ENCODE data around the gene TMEM143.
"Not testable (repeated sequence)": the region's sequence is repeated elsewhere in the genome, so short reads cannot be mapped to it uniquely, and the experiment has no call there.

Gene TMEM143

DNA sequence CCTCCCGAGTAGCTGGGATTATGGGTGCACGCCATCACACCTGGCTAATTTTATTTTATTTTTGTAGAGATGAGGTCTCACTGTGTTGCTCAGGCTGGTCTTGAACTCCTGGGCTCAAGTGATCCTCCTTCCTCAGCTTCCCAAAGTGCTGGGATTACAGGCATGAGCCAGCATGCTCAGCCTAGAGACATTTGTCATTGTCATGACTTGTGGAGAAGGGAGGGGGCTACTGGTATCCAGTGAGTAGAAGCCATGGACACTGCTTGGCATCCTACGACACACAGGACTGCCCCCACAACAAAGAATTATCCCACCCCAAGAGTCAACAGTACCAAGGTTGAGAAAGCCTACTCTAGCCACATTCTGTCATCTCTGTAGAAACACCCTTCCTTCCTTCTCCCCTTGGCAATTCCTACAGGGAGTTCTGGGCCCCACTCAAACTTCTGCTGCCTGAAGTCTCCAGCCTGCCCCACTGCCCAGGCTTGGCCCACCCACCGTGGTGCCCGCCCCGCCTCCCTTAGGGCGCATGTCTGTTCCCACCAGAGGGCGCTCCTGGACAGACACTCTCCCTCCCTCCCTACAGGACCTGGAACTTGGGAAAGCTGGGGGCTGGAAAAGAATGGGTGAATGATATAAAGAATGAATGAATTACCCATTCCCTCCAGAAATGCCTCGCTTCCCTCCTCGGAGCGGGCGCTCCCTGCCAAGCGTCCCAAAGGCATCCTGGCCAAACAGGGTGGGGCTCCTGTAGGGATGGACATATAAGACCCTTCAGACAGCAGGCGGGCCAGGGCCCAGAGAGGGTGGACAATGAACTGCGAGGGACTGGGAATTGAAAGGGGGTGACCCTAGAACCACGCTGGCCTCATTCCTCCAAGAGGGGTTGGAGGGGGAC lies 43.8 kb downstream of the TMEM143 start:
- Histone ChIP-seq H3K9me3 (replicated peaks in 1 of 11) (no peaks in the 10 kb centered on the region), H3K4me2 (peak overlapping the region; percentile 89 to 100 (median 94)), H3K4me3 (peak overlapping the region in 1 of 10 experiments; percentile 70; a peak in 2 of 20 replicates), H4K20me1 (no peaks in the 10 kb centered on the region), H3K27ac (peak overlapping the region in 10 of 11 experiments; percentile 26 to 100 (median 99); a peak in 17 of 22 replicates), H3K4me1 (peaks cover 48 to 91% (median 88%) of the 10 kb centered on the region in 10 experiments), H3K9ac (peak overlapping the region in 9 of 11 experiments; percentile 38 to 98 (median 96); a peak in 14 of 22 replicates), H3K36me3 (no peaks in the 10 kb centered on the region), H3K27me3 (no peaks in the 10 kb centered on the region)
- no peak for TF ChIP-seq Cebpa-rat (IDR thresholded peaks at IDR 0.05)

DNA sequence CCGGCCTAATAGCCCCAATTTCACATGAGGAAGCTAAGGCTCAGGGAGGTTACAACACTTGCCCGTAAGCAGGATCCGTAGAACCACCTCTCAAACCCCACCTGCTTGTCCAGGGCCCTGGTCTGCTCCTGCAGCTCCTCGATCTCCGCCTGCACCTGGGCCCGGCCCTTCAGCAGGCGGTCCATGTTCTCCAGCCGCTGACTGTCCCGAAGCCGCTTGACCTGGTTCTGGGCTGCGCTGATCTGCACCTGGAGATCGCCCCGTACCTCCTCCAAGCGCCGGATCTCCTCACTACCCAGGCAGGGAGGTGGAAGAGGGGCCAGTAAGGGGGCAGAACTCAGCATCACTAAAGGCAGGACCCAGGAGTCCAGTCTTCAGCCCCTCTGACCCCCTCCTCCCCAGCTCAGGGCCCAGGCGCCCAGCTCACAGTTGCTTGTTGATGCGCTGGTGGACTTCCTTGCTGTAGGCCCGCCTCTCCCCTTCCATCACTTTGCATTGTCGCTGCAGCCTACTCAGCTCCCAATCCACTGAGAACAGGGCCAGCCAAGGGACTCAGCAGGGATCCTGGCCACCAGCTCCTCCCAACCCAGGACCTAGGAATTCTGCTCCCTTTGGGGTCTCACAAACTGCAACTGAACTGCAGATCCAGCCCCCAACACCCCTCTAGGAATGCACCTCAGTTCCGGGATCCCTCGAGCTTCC lies 45.3 kb downstream of the TMEM143 start:
- Histone ChIP-seq H3K4me2 (peak overlapping the region in 9 of 11 experiments; percentile 31 to 97 (median 89); a peak in 16 of 22 replicates), H3K27me3 (no peaks in the 10 kb centered on the region), H3K36me3 (no peaks in the 10 kb centered on the region), H3K4me1 (peaks cover 34 to 85% (median 78%) of the 10 kb centered on the region in 10 experiments), H3K9ac (peak overlapping the region in 3 of 11 experiments; percentile 21 to 62 (median 60); a peak in 3 of 22 replicates), H3K9me3 (replicated peaks in 1 of 11) (no peaks in the 10 kb centered on the region), H3K4me3 (no peak overlapping the region), H4K20me1 (no peaks in the 10 kb centered on the region), H3K27ac (peak overlapping the region in 6 of 11 experiments; percentile 21 to 65 (median 50); a peak in 8 of 22 replicates)
- TF ChIP-seq Cebpa-rat (IDR thresholded peaks at IDR 0.05) = no peak

DNA sequence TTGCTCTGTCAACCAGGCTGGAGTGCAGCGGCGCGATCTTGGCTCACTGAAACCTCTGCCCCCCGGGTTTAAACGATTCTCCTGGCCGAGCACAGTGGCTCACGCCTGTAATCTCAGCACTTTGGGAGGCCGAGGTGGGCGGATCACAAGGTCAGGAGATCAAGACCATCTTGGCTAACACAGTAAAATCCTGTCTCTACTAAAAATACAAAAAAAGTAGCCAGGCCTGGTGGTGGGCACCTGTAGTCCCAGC lies 46.1 kb downstream of the TMEM143 start:
- not testable (repeated sequence) for H3K27me3 ChIP-seq; H3K4me3 ChIP-seq; H3K9me3 ChIP-seq (replicated peaks in 1 of 11); H3K36me3 ChIP-seq; H4K20me1 ChIP-seq
- Histone ChIP-seq H3K9ac (peak overlapping the region in 9 of 11 experiments; percentile 10 to 65 (median 39); a peak in 12 of 22 replicates), H3K4me2 (peak overlapping the region; percentile 8 to 97 (median 65)), H3K4me1 (peaks cover 26 to 77% (median 70%) of the 10 kb centered on the region in 10 experiments), H3K27ac (peak overlapping the region in 6 of 11 experiments; percentile 21 to 65 (median 50); a peak in 11 of 22 replicates)

DNA sequence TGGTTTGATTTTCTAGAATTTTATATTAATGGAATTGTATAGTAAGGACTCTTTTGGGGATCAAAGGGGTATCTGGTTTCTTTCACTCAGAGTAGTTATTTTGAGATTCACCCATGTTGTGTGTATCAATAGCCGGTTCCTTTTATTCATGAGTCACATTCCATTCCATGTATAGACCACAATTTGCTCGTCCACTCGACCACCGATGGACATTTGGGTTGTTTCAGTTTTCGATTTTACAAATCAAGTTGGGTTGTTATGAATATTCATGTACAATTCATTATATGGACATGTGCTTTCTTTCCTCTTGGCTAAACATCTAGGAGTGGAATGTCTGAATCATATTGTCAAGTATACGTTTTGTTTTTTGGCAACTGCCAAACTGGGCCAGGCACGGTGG lies 48.0 kb downstream of the TMEM143 start:
- Histone ChIP-seq H3K36me3 (0 out of 22 replicates have a peak, but pooled peaks cover 0 to 6% (median 0%) of the 10 kb centered on the region in 11 experiments), H3K27me3 (no peaks in the 10 kb centered on the region), H3K4me1 (peaks cover 16 to 73% (median 61%) of the 10 kb centered on the region in 10 experiments), H3K9ac (no peak overlapping the region), H3K4me3 (no peak overlapping the region), H3K9me3 (replicated peaks in 1 of 11) (peaks cover 0 to 10% (median 0%) of the 10 kb centered on the region in 11 experiments; a peak in 6 of 22 replicates), H3K27ac (no peak overlapping the region), H3K4me2 (peak overlapping the region in 4 of 11 experiments; percentile 89 to 94 (median 94); a peak in 7 of 22 replicates), H4K20me1 (no peaks in the 10 kb centered on the region)
- no peak for TF ChIP-seq Cebpa-rat (IDR thresholded peaks at IDR 0.05)

DNA sequence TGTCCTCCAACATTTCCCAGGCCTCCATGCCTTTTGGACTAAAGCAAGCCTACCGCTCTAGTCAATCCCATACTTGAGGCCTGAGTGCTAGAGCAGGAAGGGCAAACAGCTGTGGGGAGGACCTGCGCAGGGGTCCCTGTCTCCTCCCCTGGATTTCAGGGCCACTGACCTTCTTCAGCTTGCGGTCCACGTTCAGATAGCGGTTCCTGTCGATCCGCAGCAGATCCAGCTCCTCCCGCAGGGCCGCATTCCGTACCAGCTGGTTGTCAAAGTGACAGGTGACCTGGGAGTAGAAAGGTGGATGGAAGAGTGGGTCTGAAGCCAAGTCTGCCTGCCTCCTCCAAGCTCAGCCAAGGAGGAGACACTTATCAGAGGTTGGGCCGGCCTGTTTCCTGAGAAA lies 52.4 kb downstream of the TMEM143 start:
- Histone ChIP-seq H3K27me3 (no peaks in the 10 kb centered on the region), H3K9ac (no peak overlapping the region), H3K4me1 (peaks cover 16 to 72% (median 49%) of the 10 kb centered on the region in 10 experiments), H3K27ac (no peak overlapping the region), H4K20me1 (no peaks in the 10 kb centered on the region; a peak in 1 of 22 replicates), H3K4me2 (no peak overlapping the region), H3K4me3 (no peak overlapping the region), H3K9me3 (replicated peaks in 1 of 11) (peaks cover 0 to 10% (median 0%) of the 10 kb centered on the region in 11 experiments; a peak in 6 of 22 replicates), H3K36me3 (0 out of 22 replicates have a peak, but pooled peaks cover 0 to 6% (median 0%) of the 10 kb centered on the region in 11 experiments)
- TF ChIP-seq Cebpa-rat (IDR thresholded peaks at IDR 0.05) = no peak

DNA sequence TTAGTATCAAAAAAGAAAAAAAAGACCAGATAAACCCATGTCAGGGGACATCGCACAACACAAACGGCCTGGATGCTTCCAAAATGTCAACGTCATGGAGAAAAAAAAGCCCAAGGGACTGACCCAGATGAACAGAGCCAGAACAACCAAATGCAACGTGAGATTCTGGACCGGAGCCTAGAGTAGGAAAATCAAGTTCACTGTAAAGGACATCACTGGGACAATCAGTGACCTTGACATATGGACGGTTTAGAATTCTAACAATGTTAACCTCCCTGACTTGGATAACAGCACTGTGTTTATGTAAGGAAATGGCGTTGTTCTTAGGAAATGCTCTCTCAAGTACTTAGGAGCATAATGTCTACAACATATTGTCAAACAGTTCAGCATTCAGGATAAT lies 53.5 kb downstream of the TMEM143 start:
- Histone ChIP-seq H3K9me3 (replicated peaks in 1 of 11) (peaks cover 0 to 10% (median 0%) of the 10 kb centered on the region in 11 experiments; a peak in 6 of 22 replicates), H3K9ac (peak overlapping the region in 1 of 11 experiments; percentile 67; a peak in 1 of 22 replicates), H3K27ac (peak overlapping the region in 3 of 11 experiments; percentile 56 to 82 (median 77); a peak in 4 of 22 replicates), H3K4me1 (peaks cover 16 to 67% (median 39%) of the 10 kb centered on the region in 10 experiments), H3K4me2 (peak overlapping the region in 9 of 11 experiments; percentile 74 to 92 (median 84); a peak in 16 of 22 replicates), H3K4me3 (no peak overlapping the region), H3K36me3 (0 out of 22 replicates have a peak, but pooled peaks cover 0 to 6% (median 0%) of the 10 kb centered on the region in 11 experiments), H3K27me3 (no peaks in the 10 kb centered on the region), H4K20me1 (no peaks in the 10 kb centered on the region; a peak in 1 of 22 replicates)
- TF ChIP-seq Cebpa-rat (IDR thresholded peaks at IDR 0.05) = no peak

DNA sequence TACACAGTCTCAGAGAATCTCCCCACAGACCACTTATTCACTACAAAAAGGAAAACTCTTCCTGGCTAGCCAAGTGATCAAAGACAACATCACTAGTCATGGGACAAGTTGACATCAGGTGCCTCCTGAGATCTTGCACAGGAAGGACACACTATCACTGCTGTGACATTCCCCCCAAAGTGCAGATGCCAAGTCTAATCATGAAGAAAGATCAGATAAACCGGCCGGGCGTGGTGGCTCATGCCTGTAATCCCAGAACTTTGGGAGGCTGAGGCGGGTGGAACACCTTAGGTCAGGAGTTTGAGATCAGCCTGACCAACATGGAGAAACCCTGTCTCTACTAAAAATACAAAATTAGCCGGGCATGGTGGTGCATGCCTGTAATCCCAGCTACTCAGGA lies 54.0 kb downstream of the TMEM143 start:
- H3K4me1 ChIP-seq = peaks cover 16 to 67% (median 37%) of the 10 kb centered on the region in 10 experiments
- H3K4me2 ChIP-seq = peak overlapping the region; percentile 74 to 92 (median 81); a peak in 21 of 22 replicates
- H3K9ac ChIP-seq = peak overlapping the region in 8 of 11 experiments; percentile 49 to 74 (median 58); a peak in 14 of 22 replicates
- not testable (repeated sequence) for H3K9me3 ChIP-seq (replicated peaks in 1 of 11); H3K27me3 ChIP-seq; H4K20me1 ChIP-seq; H3K36me3 ChIP-seq
- peak overlapping the region in 4 of 10 experiments; percentile 14 to 40 (median 20); a peak in 2 of 20 replicates for H3K4me3 ChIP-seq
- H3K27ac ChIP-seq = peak overlapping the region in 8 of 11 experiments; percentile 56 to 82 (median 66); a peak in 13 of 22 replicates
